Ovary (tissue), 3 donors: ENCODE results near the gene SLC2A13.

Experiments
- EP300 ChIP-seq: sonication (generic); formaldehyde crosslinking; IDR thresholded peaks from one replicate; pipeline ENCODE4 v1.6.1; 2017; ENCODE audit warnings: antibody characterized with exemption
- POLR2A ChIP-seq: fragments of 450-650 bp; IDR thresholded peaks from one replicate; pipeline ENCODE4 v1.6.1; 2017; ENCODE audit warnings: antibody characterized with exemption, mild to moderate bottlenecking, moderate library complexity
- TF ChIP-seq, protein P1 (sequence below), 3 donors: fragments of 450-650 bp in 2 of 3; fragments of 200-600 bp in 1 of 3; IDR thresholded peaks; one replicate each; pipeline versions ENCODE4 v1.5.1 to v1.8.0; 2016 to 2022; ENCODE audit warnings: antibody characterized with exemption in 3 of 3, mild to moderate bottlenecking in 1 of 3
- donor health status: DM: no; HTN: no; CAD: no.

- TF ChIP-seq EP300 (no peak), POLR2A (no peak)
- TF ChIP-seq, protein P1, sequence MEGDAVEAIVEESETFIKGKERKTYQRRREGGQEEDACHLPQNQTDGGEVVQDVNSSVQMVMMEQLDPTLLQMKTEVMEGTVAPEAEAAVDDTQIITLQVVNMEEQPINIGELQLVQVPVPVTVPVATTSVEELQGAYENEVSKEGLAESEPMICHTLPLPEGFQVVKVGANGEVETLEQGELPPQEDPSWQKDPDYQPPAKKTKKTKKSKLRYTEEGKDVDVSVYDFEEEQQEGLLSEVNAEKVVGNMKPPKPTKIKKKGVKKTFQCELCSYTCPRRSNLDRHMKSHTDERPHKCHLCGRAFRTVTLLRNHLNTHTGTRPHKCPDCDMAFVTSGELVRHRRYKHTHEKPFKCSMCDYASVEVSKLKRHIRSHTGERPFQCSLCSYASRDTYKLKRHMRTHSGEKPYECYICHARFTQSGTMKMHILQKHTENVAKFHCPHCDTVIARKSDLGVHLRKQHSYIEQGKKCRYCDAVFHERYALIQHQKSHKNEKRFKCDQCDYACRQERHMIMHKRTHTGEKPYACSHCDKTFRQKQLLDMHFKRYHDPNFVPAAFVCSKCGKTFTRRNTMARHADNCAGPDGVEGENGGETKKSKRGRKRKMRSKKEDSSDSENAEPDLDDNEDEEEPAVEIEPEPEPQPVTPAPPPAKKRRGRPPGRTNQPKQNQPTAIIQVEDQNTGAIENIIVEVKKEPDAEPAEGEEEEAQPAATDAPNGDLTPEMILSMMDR (IDR thresholded peaks at IDR 0.05) = no peak
Observed at GRCh38 chr12:40001406-40001805, 104.5 kb downstream of the SLC2A13 start.
